ENCODE measurements around the gene DNLZ.

DNA sequence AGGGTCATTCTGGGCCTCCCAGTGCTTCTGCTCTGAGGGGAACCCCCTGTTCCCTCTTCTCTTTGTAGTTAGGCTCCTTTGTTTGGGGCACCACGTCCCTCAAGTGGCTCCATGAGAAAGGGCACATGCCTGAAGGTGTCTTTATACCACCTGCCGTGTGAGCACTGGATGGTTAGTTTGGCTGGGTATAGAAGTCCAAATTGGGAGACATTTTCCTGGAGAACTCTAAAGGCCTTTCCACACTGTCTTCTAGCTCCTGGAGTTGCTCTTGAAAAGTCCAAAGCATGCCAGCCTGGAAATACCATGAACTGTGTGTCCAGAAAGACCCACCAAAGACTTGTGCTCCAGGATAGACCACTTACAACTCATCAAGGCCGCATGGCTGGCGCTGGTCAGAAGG is 48.6 kb downstream of the DNLZ start:
- TF ChIP-seq, protein P1, sequence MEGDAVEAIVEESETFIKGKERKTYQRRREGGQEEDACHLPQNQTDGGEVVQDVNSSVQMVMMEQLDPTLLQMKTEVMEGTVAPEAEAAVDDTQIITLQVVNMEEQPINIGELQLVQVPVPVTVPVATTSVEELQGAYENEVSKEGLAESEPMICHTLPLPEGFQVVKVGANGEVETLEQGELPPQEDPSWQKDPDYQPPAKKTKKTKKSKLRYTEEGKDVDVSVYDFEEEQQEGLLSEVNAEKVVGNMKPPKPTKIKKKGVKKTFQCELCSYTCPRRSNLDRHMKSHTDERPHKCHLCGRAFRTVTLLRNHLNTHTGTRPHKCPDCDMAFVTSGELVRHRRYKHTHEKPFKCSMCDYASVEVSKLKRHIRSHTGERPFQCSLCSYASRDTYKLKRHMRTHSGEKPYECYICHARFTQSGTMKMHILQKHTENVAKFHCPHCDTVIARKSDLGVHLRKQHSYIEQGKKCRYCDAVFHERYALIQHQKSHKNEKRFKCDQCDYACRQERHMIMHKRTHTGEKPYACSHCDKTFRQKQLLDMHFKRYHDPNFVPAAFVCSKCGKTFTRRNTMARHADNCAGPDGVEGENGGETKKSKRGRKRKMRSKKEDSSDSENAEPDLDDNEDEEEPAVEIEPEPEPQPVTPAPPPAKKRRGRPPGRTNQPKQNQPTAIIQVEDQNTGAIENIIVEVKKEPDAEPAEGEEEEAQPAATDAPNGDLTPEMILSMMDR (IDR thresholded peaks at IDR 0.05; ENCODE audit: low read depth, low read length), result no peak
- TF ChIP-seq POLR2A (IDR thresholded peaks at IDR 0.05; ENCODE audit: extremely low read depth, insufficient read length), result no peak
